Activated CD4-positive, alpha-beta T cell treated with anti-CD3 and anti-CD28 coated beads, Interleukin-2, Interleukin-4, amounts not matched to agents 100 ng/mL and 50 ng/mL, durations not matched to agents 16 hours and 8 hours (primary cell): ENCODE results near the gene RBM33.

Source experiments
- DNase-seq: peaks from one replicate; pipeline ENCODE4 v3.0.0-alpha.2; 2020; ENCODE audit warnings: low spot score

RBM33 gene

GRCh38 chr7:155824227-155824886 is 179.9 kb downstream of the RBM33 start:
- no peak for DNase-seq

GRCh38 chr7:155825336-155825735 is 180.9 kb downstream of the RBM33 start:
- DNase-seq: no peak

- DNase-seq: no peak
These were observed 185.5 kb downstream of the RBM33 start for GRCh38 chr7:155829796-155830470.
